SK-N-SH (cell line): ENCODE results near the gene DENND10. TPM values are rescaled to one million over a fixed set of nuclear protein-coding genes. Genes with fewer than 3 reads are reported as not detected.

Experiments
- CTCF ChIA-PET: fragments of 300-600, 350-600 bp; formaldehyde crosslinking; extraction: SDS; loops from one replicate; lab custom pipeline; 2021; lab: Yijun Ruan, JAX
- POLR2A ChIA-PET: fragments of 350-600 bp; sonication (Branson Sonifier 250); formaldehyde crosslinking; extraction: SDS; loops from one replicate; lab custom pipeline; 2020; ENCODE audit warnings: antibody characterized with exemption, inconsistent platforms; lab: Yijun Ruan, JAX
- DNase-seq: peaks from one replicate; pipeline ENCODE4 v3.0.0; 2012
- H2AFZ ChIP-seq: fragments of 200-600 bp; sonication (generic); 2 replicates; pipeline ENCODE4 v1.8.1; 2016; ENCODE audit warnings: antibody characterized with exemption, mild to moderate bottlenecking, low read depth
- H3F3A ChIP-seq: fragments of 200-600 bp; sonication (generic); replicated peaks from 2 replicates; pipeline ENCODE3; 2016; ENCODE audit warnings: antibody characterized with exemption, mild to moderate bottlenecking; ENCODE audit not compliant: insufficient read depth
- H3K27ac ChIP-seq, 2 experiments: fragments of 200-500 bp in 1 of 2; fragments of 200-600 bp in 1 of 2; sonication (Bioruptor generic) in 1 of 2; sonication (generic), shearing (Covaris generic) in 1 of 2; 2 replicates each; pipeline versions ENCODE4 v1.5.1 to v1.6.1; 2014 to 2016; ENCODE audit warnings: low read depth in 2 of 2, inconsistent platforms in 1 of 2, low read length in 1 of 2, mild to moderate bottlenecking in 1 of 2, mixed read lengths in 1 of 2
- H3K27me3 ChIP-seq: fragments of 200-600 bp; sonication (generic), shearing (Covaris generic); 2 replicates; pipeline ENCODE4 v1.6.1; 2016; ENCODE audit warnings: mixed run types; ENCODE audit not compliant: insufficient read depth
- H3K36me3 ChIP-seq, 2 experiments: fragments of 200-500 bp in 1 of 2; fragments of 200-600 bp in 1 of 2; sonication (Bioruptor generic) in 1 of 2; sonication (generic) in 1 of 2; replicated peaks in 1 of 2; 2 replicates each; pipeline versions ENCODE3 to v1.5.1; 2014 to 2016; ENCODE audit warnings: low read length in 1 of 2, mild to moderate bottlenecking in 1 of 2; ENCODE audit not compliant: insufficient read depth in 2 of 2, control insufficient read depth in 1 of 2
- H3K4me1 ChIP-seq, 2 experiments: fragments of 200-500 bp in 1 of 2; fragments of 200-600 bp in 1 of 2; sonication (Bioruptor generic) in 1 of 2; sonication (generic), shearing (Covaris generic) in 1 of 2; 2 replicates each; pipeline versions ENCODE4 v1.5.1 to v1.6.1; 2014 to 2016; ENCODE audit warnings: low read depth in 1 of 2, low read length in 1 of 2, mixed run types in 1 of 2; ENCODE audit not compliant: insufficient read depth in 2 of 2, control insufficient read depth in 1 of 2
- H3K4me2 ChIP-seq: fragments of 200-600 bp; sonication (generic), shearing (Covaris generic); 2 replicates; pipeline ENCODE4 v1.6.1; 2017; ENCODE audit warnings: mixed run types
- H3K4me3 ChIP-seq, 2 experiments: fragments of 200-500 bp in 1 of 2; fragments of 200-600 bp in 1 of 2; sonication (Bioruptor generic) in 1 of 2; sonication (generic), shearing (Covaris generic) in 1 of 2; 2 replicates each; pipeline versions ENCODE4 v1.5.1 to v1.8.1; 2014 to 2016; ENCODE audit warnings: low read depth in 2 of 2, inconsistent platforms in 1 of 2, low read length in 1 of 2, mild to moderate bottlenecking in 1 of 2, mixed read lengths in 1 of 2, moderate library complexity in 1 of 2
- H3K79me2 ChIP-seq: fragments of 200-600 bp; sonication (generic); 2 replicates; pipeline ENCODE4 v1.8.1; 2017; ENCODE audit warnings: mild to moderate bottlenecking; ENCODE audit not compliant: insufficient read depth
- H3K9ac ChIP-seq: fragments of 200-600 bp; sonication (generic); 2 replicates; pipeline ENCODE4 v1.6.1; 2017; ENCODE audit warnings: mixed run types
- H3K9me2 ChIP-seq: fragments of 200-600 bp; sonication (generic); 2 replicates; pipeline ENCODE4 v1.6.1; 2017; ENCODE audit warnings: mixed run types
- H3K9me3 ChIP-seq: fragments of 200-600 bp; sonication (generic); 2 replicates; pipeline ENCODE4 v1.6.1; 2017; ENCODE audit warnings: mixed run types, mild to moderate bottlenecking, moderate library complexity
- H4K20me1 ChIP-seq: fragments of 200-600 bp; sonication (generic); 2 replicates; pipeline ENCODE4 v1.6.1; 2017; ENCODE audit warnings: mild to moderate bottlenecking, mixed run types; ENCODE audit not compliant: insufficient read depth
- EZH2phosphoT487 ChIP-seq: fragments of 200-600 bp; sonication (generic); IDR thresholded peaks from 2 replicates; pipeline ENCODE4 v1.6.1; 2017; ENCODE audit warnings: low read depth, mixed run types, mild to moderate bottlenecking, antibody characterized with exemption, moderate library complexity, borderline replicate concordance
- WGBS: methylation state at CpG from one replicate; pipeline ENCODE4 v1.1.6; 2017; ENCODE audit warnings: low lambda C conversion rate; 5-methylcytosine and 5-hydroxymethylcytosine counted together
- polyA plus RNA-seq, 3 experiments: library from polyadenylated mRNA; depleted of rRNA; stranded (reverse); fragments of >200 nt; gene quantifications; 2 replicates each; pipeline ENCODE4 v1.2.3, GENCODE V29; 2012
- small RNA-seq, 7 experiments: library from RNA; depleted of rRNA; stranded (forward); fragments of <200 nt; gene quantifications; one replicate each; pipeline ENCODE3, GENCODE V24; 2012

Gene DENND10
- polyA plus RNA-seq, 1 of the 3 experiments (the other 2 are of a cell fraction), result 48.4 TPM

GRCh38 chr10:119183664-119184412, 79.9 kb downstream of the DENND10 start:
- CTCF ChIA-PET, result interaction anchor here (1.4 to 1.7 kb wide), 2 partner anchors 15 to 22 kb away, joined by 6 to 7 read pairs; no protein-coding TSS in a partner anchor
- WGBS, result 95% methylated on average over 9 of the region's 9 CpGs
- no peak for TF ChIP-seq EZH2phosphoT487
- H3K4me2 ChIP-seq, result no peak overlapping the region
- H3K27me3 ChIP-seq, result no peaks in the 10 kb centered on the region
- H4K20me1 ChIP-seq, result no peaks in the 10 kb centered on the region
- H3K27ac ChIP-seq, result no peak overlapping the region
- H3K4me1 ChIP-seq, result peaks cover 0 to 5% of the 10 kb centered on the region in 2 experiments; a peak in 3 of 4 replicates
- H3K9me2 ChIP-seq, result no peaks in the 10 kb centered on the region
- no peak for DNase-seq
- no peak overlapping the region for H3K4me3 ChIP-seq
- no peaks in the 10 kb centered on the region for H3K9me3 ChIP-seq
- H3K36me3 ChIP-seq, result no peaks in the 10 kb centered on the region
- POLR2A ChIA-PET, result no interaction called here
- H2AFZ ChIP-seq, result no peak overlapping the region
- H3K79me2 ChIP-seq, result no peaks in the 10 kb centered on the region
- H3K9ac ChIP-seq, result no peak overlapping the region
- H3F3A ChIP-seq, result no peaks in the 10 kb centered on the region

Small RNAs within 50 kb of the gene (small RNA-seq; reads per million reads assigned to genes)
- gene AL355598.1 (0 reads per million in 7 experiments), gene RF00413 (0 to 0.11 (median 0) reads per million in 7 experiments), gene SNORA19 (0 to 6.8 (median 0) reads per million in 7 experiments)

Other genes starting within 250 kb of the DENND10 start
- 0.81 and 0.86 TPM in 2 replicates for gene NANOS1, start 74.4 kb upstream of the DENND10 start, polyA plus RNA-seq (2012; rRNA removed)
- gene EIF3A, start 23.3 kb upstream of the DENND10 start, polyA plus RNA-seq (2012; rRNA removed), result 24.5 and 25.8 TPM in 2 replicates
- gene SFXN4, start 61.6 kb downstream of the DENND10 start, polyA plus RNA-seq (2012; rRNA removed), result 24.2 and 32.0 TPM in 2 replicates
- gene PRDX3, start 74.7 kb downstream of the DENND10 start, polyA plus RNA-seq (2012; rRNA removed), result 193 and 278 TPM in 2 replicates
- 9.5 and 12.1 TPM in 2 replicates for gene GRK5, start 103.5 kb downstream of the DENND10 start, polyA plus RNA-seq (2012; rRNA removed)